HG03060 (cell line): Measurements from ENCODE around the gene CPEB1.
"Not testable (repeated sequence)": the region's sequence is repeated elsewhere in the genome, so short reads cannot be mapped to it uniquely, and the experiment has no call there.

Source experiments
- ATAC-seq: cut with Tn5 transposase; IDR thresholded peaks from one replicate; pipeline ENCODE4 v1.9.1; 2021; ENCODE audit warnings: low read depth, moderate number of reproducible peaks; ENCODE audit not compliant: unreplicated experiment

Gene CPEB1

DNA sequence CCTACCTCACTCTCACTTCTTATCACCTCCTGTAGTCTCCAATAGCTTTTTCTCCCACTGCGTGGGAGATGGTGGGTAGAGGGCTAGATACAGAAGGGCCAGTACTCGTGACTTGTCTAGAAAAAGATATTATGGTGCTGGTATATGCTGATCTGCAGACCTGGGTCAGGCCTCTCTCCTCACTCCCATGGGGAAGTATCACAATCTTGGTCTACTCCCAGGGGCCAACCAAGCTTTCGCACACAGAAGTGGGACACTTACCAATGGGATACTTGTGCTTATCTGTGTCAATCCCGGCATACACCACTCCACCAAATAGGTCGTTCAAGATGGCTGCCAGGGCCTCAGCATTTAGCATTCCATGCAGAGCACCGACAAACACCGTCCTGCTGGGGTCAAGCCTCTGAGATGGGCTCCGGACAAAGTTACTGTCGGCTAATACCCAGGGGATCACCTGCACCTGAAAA is 97.9 kb downstream of the CPEB1 start:
- ATAC-seq, result no peak

DNA sequence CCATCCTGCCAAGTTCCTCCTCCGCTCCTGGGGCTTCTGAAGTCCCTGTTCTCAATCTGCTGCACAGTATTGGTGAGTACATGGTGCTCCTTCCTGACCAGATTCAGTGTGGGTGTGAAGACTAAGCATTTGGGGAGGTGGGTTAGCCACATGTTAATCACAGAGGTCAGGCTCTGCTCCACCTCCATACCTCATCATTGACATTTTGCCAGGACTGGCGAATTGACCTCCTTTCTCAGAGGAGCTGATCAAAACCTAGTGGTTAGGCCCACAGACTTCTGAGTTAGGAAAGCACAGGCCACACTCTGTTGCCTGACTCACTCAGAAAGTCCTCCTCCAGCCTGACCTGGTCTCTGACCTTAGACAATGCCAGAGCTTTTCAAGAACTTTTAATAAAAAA is 98.5 kb downstream of the CPEB1 start:
- ATAC-seq, result no peak

DNA sequence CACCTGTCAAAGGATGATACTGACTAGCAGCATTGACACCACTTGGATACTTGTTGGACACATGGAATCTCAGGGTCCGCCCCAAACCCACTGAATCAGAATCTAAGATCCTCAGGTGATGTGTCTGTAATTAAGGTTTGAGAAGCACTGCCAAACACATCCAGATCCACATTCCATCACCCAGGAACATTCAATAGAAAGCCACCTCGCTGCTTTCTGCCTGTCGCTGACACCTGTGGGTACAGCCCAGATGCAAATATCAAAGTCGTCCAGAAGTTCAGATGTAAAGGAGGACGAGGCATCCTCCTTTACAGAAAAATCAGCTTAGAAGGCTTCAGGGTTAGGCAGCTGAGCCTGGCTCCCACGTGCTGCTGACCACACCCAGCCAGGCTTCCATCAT is 101.7 kb downstream of the CPEB1 start:
- ATAC-seq, result no peak

DNA sequence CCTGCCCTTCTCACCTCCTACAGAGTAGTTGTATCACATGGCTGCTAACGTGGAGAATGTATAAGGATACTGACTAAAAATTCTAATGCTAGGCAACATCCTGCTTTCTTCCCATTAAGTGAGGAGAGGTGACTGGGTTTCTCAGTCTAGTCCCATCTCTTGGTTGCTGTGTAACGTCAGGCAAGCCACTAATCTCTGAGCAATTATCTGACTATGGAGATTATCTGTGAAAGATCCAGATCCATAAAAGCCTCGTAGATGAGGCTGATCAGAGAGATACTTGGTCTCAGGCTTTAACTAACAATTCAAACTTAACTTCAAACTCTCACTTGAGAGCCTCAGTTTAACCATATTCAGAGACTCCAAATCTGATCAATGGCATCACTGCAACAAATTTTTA is 102.2 kb downstream of the CPEB1 start:
- ATAC-seq, result no peak

DNA sequence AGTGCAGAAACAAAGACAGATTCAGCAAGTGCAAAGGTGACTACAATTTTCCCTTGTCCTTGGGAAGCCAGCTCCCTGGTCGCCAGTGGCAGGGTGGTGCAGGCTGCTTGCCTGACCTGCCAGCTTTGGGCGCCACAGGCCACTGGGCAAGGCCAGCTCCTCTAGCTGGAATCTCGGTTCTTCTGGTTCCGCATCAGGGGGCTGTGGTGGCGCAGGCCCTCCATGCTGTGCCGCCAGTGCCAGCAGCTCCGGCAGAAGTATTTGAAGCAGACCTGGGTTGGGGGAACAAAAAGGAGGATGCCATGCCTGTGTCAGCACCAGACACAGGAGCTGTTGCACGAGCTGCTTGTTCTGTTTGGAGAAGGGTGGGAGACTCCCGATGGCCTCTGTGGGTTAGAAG is 102.7 kb downstream of the CPEB1 start:
- no peak for ATAC-seq

DNA sequence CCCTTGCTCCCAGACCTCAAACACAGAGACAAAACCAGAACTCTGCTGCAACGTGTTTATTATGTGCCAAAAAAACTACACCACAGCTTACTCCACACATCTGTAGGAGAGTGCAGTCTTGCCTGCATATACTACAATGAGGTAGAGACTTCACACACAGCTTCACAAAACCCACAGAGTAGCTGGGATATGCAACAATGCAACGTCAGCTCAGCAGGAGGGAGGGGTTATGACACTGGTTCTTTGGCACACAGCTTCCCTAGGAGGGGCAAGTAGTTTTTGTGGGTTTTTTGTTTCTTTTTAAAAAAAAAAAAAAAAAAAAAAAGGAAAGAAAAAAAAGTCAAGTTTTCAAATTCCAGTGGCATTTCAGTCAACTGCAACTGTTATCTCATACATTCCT is 104.0 kb downstream of the CPEB1 start:
- ATAC-seq, result no peak

DNA sequence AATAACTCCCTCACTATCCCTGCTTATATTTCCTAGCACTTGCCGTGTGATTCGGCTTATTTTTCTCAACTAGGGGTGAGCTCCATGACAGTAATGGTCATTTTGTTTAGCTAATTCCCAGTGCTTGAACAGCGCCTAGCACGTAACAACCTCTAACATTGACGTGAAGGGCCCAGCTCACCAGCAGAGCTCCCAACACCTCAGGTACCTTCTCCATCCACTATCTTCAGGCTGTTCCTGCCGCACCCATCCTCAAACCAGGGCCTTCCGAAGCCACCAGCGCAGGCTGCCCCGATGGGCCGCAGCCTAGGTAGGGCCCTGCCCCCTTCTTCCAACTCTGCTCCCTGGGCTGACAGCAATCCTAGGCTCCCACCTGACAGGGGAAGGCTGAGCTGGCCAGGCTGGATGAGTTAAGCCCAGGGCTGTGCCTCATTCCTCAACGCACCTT is 106.2 kb downstream of the CPEB1 start:
- ATAC-seq, result no peak

DNA sequence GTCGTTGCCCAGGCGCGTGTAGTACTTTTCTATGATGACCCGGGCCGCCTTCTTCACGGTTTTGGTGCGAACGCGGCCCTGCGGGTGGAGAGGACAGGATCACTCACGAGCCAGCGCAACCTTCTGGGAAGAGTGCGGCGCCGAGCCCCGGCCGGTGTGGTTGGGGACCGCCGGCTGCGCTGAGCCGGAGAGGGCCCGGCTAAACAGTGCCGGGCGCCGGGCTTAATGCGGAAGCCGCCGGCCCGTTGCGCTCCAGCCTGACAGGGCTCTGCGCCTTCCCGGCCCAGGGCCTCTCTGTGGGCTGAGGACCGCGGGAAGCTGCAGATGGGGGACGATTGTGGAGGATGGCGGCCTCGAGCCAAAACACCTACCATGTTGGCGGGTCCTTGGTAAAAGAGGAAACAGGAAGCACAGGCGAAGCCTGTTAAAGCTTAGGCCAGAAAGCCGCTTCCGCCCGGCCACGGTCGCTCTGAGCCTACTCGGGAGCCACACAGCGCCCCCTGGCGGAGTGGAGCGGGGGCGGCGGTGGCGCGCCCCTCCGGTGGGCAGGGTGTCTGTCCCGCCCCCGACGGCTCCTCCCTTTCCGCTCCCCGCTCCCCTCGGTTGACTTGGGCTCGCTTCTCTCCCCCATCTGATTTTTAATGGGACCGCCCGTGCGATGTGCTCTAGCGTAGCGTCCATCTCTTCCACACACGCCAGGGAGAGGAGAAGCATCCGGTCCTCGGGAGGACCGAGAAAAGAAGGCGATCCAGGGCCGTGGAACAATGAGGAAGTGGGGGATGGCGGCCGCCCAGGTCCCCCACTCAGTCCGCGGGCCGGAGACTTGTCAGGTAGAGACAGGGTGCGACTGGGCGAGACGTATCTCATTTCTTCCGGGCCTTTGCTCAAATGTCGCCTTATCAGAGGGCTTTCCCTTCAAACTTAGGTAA is 106.8 kb downstream of the CPEB1 start, which contains the start of gene RPS17:
TSS of gene RPS17 (minus strand) at position 403 of the 929 bp plus-strand sequence. CDS start at position 374, 29 bp downstream.
- peak; percentile 78 for ATAC-seq

DNA sequence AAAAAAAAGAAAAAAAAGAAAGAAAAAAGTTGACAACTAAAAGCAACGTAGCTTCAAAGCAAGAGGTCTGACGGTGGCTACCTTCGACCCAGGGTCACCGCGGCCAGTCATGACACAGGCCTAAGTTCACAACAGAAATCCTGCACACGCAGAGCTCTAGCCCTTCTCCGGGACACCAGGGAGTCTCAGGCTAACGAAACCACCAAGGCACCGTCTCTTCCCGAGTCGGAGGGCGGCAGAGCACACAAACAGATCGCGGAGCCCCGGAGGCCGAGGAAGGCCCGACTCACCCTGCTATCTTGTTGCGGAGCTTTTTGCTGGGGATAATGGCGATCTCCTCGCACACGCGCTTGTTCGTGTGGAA is 107.5 kb downstream of the CPEB1 start:
- no peak for ATAC-seq

DNA sequence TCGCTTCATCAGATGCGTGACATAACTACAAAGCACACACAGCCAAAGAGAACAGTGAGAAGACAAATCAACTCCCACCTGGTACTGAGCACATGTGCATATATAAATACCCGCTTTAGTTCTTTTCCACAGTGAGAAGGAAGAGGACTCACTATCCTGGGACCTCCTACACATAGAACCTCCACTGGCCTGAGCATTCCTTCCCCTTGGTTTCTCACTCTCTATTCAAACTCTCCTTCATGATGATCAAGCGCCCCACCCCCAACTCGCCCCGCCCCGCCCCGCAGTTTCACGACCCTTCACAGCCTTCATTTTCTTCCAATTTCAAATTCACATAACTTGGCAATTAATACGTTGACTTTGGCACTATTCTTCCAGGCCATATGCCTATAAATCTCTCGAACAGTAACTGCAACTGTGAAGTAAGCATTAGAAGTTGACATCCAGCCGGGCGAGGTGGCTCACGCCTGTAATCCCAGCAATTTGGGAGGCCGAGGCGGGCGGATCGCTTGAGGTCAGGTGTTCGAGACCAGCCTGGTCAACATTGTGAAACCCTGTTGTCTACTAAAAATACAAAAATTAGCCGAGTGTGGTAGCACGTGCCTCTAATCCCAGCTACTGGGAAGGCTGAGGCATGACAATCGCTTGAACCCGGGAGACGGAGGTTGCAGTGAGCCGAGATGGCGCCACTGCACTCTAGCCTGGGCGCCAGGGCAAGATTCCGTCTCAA is 108.0 kb downstream of the CPEB1 start:
- ATAC-seq, result no peak

DNA sequence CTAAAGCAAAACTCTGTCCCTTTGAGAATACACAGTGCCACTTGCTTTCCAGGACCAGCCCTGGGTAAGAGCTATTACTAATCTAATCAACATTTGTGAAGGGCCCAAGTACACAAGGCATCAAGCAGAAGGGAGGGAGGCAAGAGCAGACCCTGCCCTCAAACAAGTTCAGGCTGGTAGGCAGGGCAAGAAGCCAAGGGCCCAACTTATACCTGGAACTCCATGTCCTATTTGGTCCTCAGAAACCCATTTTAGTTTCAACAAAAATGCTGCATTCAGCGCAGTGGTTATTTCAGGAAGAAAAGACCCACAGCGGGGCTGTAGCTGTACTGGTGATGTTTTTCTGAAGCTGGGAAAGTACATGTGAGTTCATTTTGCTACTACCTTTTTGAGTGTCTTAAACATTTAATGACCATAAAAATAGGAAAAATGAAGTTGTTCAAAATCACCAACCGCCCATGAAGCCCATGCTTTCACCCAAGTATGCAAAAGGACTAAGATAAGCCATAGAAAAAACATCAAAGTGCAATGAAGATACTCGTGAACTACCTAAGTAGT is 109.7 kb downstream of the CPEB1 start:
- ATAC-seq, result no peak

DNA sequence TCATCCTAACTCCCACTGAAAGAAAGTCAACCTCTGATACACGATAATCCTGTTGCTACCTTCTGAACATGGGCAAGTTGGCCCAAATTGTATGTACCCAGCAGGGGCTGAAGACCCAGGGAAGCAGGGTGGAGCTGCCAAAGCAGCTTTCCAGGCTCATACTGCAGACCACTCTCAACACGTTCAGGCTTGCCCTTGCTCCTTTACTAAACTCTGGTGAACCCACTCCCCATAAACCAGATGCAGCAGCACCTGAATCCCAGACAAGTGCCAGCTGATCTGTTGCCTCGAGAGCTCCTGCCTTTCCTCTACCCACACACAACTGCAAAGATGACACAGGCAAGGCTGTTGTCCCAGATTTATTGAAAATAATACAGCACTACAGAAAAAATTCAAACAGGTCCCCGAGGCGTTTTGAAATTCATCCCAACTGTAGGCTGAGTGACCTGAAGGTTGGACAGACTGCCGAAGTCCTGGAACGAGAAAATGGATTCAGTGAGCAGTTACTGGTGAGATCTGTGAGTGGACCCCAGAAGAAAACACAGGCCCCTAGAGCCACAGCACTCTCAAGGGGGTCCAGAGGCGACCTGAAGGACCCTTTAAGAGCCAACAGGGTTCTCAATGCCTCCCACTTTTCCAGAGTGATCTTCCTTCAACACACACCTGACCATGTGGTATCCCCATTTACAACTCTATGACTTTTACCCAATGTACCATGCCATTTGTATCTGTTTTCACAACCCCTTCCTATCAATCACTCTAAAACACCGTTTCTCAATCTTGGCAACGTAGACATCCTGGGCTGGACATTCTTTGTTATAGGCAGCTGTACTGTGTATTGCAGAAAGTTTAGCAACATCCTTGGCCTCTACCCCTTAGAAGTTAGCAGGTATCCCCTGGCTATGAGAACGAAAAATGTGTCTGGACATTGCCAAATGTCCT is 110.5 kb downstream of the CPEB1 start:
- ATAC-seq, result no peak

DNA sequence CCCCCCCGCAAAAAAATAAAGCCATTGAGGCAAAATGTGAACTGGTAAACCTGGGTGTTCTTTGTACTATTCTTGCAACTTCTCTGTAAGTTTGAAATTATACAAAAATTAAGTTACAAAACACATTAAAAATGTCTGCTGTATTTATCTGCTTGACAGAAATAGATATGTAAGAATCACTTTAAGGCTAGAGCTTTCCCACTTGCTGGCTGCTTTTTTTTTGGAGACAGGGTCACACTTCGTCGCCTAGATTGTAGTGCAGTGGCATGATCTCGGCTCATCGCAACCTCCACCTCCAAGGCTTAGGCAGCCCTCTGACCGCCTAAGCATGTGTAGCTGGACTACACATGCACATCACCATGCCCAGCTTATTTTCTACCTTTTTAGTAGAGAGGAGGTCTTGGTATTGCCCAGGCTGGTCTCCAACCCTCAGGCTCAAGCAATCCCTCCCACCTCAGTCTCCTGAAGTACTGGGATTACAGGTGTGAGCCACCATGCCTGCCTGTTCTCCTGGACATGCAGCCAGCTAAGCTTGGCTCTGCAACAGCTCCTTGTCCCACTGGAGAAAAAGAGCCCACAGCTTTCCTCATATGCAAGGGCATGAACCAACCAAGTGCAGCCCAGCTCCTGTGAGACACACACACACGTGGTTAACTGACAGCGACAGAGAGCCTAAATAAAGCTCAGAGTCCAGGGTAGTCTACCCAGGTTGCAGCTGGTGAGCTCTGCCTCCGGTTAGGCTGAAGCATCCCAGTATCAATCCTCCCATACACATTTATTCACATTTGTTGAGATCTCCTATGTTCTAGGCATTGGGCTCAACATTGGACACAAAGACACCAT is 111.4 kb downstream of the CPEB1 start:
- ATAC-seq, result no peak

DNA sequence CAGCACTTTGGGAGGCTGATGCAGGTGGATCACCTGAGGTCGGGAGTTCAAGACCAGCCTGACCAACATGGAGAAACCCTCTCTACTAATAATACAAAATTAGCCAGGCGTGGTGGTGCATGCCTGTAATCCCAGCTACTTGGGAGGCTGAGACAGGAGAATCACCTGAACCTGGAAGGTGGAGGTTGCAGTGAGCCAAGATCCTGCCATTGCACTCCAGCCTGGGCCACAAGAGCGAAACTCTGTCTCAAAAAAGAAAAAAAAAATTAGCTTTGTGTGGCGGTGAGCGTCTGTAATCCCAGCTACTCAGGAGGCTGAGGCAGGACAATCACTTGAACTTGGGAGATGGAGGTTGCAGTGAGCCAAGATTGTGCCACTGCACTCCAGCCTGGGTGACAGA is 112.0 kb downstream of the CPEB1 start:
- not testable (repeated sequence) for ATAC-seq

DNA sequence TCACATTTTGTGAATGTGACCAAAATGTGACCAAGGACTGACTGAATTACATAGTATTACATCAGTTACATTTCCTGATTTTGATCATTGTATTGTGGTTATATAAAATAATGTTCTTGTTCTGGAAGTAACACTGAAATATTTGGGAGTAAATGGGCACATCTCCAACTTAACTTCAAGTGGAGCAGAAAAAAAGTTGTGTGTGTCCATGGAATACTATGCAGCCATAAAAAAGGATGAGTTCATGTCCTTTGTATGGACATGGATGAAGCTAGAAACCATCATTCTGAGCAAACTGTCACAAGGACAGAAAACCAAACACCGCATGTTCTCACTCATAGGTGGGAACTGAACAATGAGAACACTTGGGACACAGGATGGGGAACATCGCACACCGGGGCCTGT is 112.7 kb downstream of the CPEB1 start:
- not testable (repeated sequence) for ATAC-seq

DNA sequence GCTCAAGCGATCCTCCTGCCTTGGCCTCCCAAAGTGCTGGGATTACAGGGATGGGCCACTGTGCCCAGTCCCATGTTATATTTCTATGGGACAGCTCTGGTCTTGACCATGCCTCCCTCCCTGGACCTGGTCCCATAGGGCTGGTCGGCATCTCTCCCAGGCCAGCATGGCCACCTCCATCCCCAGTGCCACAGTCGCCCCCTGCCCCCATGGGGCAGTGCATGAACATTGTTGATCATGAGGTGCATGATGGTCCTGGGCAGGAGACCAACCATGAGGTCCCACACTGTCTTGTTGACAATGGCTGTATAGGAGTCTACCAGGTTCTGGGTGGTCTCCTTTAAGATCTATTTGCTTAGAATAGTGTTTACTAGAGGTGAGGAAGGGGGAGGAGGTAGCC is 113.4 kb downstream of the CPEB1 start:
- no peak for ATAC-seq

DNA sequence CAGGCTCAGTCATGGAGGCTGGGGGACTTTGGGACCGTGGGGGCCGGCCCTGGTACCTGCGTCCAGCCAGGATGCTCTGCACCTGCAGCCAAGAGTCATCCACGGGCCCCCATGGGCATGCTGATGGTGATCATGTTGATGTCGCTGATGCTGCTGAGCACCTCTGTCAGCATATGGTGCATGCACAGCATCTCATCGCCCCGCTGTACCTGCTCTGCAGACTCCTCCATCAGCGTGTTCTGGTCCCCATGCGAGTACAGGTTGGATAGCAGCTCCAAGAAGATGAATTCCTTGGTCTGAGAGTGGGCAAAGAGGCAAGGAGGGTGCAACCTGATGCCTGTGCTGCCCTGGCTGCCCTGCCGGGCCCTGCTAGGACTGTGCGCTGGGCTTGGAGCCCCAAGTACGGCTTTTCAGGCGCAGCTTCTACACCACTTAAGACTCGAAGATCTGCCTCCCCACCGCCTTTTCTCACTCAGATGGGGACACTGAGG is 114.1 kb downstream of the CPEB1 start:
- no peak for ATAC-seq

DNA sequence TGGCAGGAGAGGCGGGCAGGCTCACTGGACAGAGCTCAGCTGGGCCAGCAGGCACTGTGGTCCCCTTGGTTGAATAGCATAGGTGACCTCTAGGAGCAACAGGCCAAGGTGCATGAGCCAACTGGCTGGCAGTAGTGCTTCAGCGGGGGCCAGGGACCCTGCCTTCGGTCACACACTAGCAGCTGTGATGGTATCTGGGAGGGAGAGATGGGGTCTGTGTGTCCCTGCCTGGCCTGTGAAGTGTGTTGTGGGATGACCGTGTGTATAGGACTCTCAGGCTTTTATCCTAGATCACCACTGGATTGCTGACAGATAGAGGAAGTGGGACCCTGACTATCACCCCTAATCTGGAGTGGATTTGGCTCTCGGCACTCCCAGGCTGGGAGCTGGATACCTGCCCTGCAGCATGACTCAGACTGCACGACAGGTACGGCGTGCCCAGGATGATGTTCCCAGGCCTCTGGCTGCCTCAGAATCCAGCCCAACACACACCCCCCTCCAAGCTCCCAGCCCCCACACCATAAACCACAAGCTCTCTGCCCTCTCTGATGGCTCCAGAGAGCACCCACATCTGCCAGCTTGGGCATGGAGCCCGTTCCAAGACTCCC is 114.7 kb downstream of the CPEB1 start:
- no peak for ATAC-seq
